OCI-LY3 (cell line): ENCODE measurements around the gene ZNF407.

Experiments used
- EZH2phosphoT487 ChIP-seq: fragments of 200-600 bp; shearing (Covaris generic); IDR thresholded peaks from 2 replicates; pipeline ENCODE4 v1.6.1; 2018; ENCODE audit warnings: antibody characterized with exemption, mixed run types, low read depth
- TF ChIP-seq, protein P1 (sequence below): fragments of 200-600, 300-600 bp; sonication (generic); IDR thresholded peaks from 2 replicates; pipeline ENCODE4 v1.5.1; 2014; ENCODE audit warnings: antibody characterized with exemption, low read length, low read depth

DNA sequence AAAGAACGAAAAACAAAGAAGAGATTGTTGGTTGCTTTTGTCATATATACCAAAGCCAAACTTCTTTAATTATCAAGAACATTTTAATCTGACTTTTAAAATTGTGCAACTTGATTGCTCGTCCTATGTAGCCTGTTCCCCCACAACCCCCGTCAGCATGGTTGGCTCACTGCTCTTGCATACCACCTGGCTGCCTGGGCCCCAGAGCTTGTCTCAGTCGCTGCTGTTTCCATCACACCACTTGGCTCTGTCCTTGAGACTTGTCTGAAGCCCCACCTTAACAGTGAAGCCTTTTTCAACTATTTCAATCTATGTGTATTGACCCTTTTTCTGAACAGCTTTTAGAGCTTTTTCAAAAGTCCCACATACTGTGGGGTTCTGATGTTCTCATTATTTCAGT, 270.8 kb downstream of the ZNF407 start:
- TF ChIP-seq, protein P1, sequence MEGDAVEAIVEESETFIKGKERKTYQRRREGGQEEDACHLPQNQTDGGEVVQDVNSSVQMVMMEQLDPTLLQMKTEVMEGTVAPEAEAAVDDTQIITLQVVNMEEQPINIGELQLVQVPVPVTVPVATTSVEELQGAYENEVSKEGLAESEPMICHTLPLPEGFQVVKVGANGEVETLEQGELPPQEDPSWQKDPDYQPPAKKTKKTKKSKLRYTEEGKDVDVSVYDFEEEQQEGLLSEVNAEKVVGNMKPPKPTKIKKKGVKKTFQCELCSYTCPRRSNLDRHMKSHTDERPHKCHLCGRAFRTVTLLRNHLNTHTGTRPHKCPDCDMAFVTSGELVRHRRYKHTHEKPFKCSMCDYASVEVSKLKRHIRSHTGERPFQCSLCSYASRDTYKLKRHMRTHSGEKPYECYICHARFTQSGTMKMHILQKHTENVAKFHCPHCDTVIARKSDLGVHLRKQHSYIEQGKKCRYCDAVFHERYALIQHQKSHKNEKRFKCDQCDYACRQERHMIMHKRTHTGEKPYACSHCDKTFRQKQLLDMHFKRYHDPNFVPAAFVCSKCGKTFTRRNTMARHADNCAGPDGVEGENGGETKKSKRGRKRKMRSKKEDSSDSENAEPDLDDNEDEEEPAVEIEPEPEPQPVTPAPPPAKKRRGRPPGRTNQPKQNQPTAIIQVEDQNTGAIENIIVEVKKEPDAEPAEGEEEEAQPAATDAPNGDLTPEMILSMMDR: no peak
- no peak for TF ChIP-seq EZH2phosphoT487
